GM18873 (cell line): Measurements from ENCODE around the gene SFR1.
"Not testable (repeated sequence)": the region's sequence is repeated elsewhere in the genome, so short reads cannot be mapped to it uniquely, and the experiment has no call there.

Source experiments
- ATAC-seq: cut with Tn5 transposase; IDR thresholded peaks from one replicate; pipeline ENCODE4 v1.9.1; 2021; ENCODE audit warnings: mild to moderate bottlenecking, moderate library complexity, moderate number of reproducible peaks; ENCODE audit not compliant: unreplicated experiment, low FRiP score

Gene SFR1

GRCh38 chr10:104155591-104155990, 33.6 kb downstream of the SFR1 start:
- no peak for ATAC-seq

- ATAC-seq: no peak
These were observed 48.8 kb downstream of the SFR1 start for GRCh38 chr10:104170610-104171254.

GRCh38 chr10:104174136-104174535, 52.2 kb downstream of the SFR1 start:
- ATAC-seq: not testable (repeated sequence)
